ENCODE measurements around the gene SLC1A2. TPM values are rescaled to one million over a fixed set of nuclear protein-coding genes. Genes with fewer than 3 reads are reported as not detected.

Gene SLC1A2
- total RNA-seq, 1 donor from 2014 or later: 0.41 TPM

DNA sequence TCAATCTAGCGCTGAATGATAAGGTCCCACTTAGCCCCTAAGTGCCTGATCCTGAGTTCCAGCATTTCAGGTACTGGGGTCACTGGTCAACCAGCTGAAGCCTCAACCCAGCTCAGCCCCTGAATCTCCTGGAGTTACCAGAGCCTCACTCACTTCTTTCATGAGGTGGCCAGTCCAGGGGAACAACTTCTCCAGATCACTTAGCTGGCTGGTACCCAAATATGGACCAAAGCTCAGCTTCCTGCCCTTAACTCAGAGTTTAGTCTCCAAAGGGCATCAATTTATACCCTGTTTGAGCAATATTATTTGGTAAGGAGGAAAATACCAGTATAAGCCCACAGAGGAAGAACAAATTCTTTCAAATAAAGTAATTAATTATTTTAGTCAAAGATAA, 105.6 kb downstream of the SLC1A2 start:
- Mint-ChIP-seq H3K9me3 (ENCODE audit: unreplicated experiment) (no peaks in the 10 kb centered on the region), H3K27me3 (ENCODE audit: unreplicated experiment) (no peaks in the 10 kb centered on the region), H3K4me1 (ENCODE audit: unreplicated experiment) (peaks cover 1% of the 10 kb centered on the region), H3K36me3 (ENCODE audit: low read depth, unreplicated experiment) (no peaks in the 10 kb centered on the region), H3K4me3 (ENCODE audit: unreplicated experiment) (no peak overlapping the region), H3K27ac (ENCODE audit: unreplicated experiment) (no peak overlapping the region)
- DNase-seq (ENCODE audit: low spot score): no peak
- TF ChIP-seq, protein P1, sequence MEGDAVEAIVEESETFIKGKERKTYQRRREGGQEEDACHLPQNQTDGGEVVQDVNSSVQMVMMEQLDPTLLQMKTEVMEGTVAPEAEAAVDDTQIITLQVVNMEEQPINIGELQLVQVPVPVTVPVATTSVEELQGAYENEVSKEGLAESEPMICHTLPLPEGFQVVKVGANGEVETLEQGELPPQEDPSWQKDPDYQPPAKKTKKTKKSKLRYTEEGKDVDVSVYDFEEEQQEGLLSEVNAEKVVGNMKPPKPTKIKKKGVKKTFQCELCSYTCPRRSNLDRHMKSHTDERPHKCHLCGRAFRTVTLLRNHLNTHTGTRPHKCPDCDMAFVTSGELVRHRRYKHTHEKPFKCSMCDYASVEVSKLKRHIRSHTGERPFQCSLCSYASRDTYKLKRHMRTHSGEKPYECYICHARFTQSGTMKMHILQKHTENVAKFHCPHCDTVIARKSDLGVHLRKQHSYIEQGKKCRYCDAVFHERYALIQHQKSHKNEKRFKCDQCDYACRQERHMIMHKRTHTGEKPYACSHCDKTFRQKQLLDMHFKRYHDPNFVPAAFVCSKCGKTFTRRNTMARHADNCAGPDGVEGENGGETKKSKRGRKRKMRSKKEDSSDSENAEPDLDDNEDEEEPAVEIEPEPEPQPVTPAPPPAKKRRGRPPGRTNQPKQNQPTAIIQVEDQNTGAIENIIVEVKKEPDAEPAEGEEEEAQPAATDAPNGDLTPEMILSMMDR (IDR thresholded peaks at IDR 0.05; ENCODE audit: unreplicated experiment): no peak

DNA sequence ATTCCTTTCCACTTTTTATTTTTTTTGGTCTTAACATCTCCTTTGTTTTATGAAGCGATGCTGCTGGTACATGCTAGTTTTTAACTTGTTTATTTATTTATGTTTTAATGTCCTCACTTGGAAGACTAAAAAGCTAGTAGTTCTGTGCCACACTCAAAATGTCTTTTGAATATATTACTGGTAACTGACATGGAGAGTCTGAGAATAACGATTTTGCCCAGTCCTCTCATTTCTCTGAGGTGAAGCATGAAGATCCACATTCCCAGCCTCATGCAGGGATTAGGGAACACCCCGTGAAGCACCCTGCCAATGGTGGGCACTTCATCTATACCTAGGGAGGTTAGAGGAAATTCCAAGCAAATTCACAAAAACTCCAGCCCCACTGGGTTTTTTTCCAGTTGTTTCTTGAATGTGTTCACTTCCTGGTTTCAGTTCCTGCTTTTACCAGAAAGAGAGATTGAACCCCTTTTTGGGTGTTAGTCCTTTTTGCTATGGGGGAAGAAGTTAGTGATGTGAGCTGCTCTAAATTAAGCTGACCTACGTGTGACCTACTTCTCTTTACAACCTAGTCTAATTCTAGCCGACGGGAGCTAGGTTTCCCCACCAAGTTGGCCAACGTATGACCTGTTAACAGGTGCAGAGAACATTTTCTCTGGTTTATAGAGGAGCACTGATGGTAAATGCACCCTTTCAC, 106.1 kb downstream of the SLC1A2 start:
- H3K9me3 Mint-ChIP-seq (ENCODE audit: unreplicated experiment): no peaks in the 10 kb centered on the region
- DNase-seq (ENCODE audit: low spot score): no peak
- no peaks in the 10 kb centered on the region for H3K27me3 Mint-ChIP-seq (ENCODE audit: unreplicated experiment)
- H3K4me1 Mint-ChIP-seq (ENCODE audit: unreplicated experiment): no peaks in the 10 kb centered on the region
- H3K4me3 Mint-ChIP-seq (ENCODE audit: unreplicated experiment): no peak overlapping the region
- H3K36me3 Mint-ChIP-seq (ENCODE audit: low read depth, unreplicated experiment): no peaks in the 10 kb centered on the region
- TF ChIP-seq, protein P1 (IDR thresholded peaks at IDR 0.05; ENCODE audit: unreplicated experiment): no peak
- no peak overlapping the region for H3K27ac Mint-ChIP-seq (ENCODE audit: unreplicated experiment)

DNA sequence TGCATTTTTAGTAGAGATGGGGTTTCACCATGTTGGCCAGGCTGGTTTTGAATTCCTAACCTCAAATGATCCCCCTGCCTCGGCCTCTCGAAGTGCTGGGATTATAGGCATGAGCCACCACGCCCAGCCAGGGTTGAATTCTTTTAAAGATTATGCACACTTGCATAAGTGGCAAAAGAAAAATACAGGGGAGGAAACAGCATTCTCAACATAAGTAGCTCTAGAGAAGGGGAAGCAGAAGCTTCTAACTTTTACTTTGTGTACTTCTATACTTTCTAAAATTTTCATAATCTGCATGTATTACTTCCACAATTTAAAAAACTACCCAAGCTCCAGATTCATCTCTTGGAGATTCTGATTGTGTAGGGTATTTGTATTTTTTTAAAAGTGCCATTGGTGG, 108.0 kb downstream of the SLC1A2 start:
- no peaks in the 10 kb centered on the region for H3K9me3 Mint-ChIP-seq (ENCODE audit: unreplicated experiment)
- no peak for DNase-seq (ENCODE audit: low spot score)
- H3K27me3 Mint-ChIP-seq (ENCODE audit: unreplicated experiment): no peaks in the 10 kb centered on the region
- no peak overlapping the region for H3K27ac Mint-ChIP-seq (ENCODE audit: unreplicated experiment)
- no peak overlapping the region for H3K4me3 Mint-ChIP-seq (ENCODE audit: unreplicated experiment)
- no peaks in the 10 kb centered on the region for H3K36me3 Mint-ChIP-seq (ENCODE audit: low read depth, unreplicated experiment)
- H3K4me1 Mint-ChIP-seq (ENCODE audit: unreplicated experiment): no peaks in the 10 kb centered on the region
- TF ChIP-seq, protein P1 (IDR thresholded peaks at IDR 0.05; ENCODE audit: unreplicated experiment): no peak

DNA sequence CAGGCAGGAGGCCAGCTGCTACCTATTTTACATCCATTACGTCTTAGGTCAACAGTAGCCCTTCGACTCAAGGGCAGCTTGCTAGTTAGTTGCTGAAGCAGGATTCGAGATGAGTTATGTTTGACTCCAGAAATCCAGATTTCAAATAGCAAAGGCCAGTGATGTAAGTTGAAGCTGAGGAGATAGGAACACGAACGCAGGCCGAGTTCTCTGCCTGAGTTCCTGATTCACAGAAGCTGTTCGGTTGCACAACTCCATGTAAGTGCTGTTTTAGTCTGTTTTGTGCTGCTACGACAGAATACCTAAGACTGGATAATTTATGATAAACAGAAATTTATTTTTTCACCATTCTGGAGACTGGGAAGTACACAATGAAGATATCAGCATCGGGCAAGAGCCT, 111.2 kb downstream of the SLC1A2 start:
- Mint-ChIP-seq H3K4me3 (ENCODE audit: unreplicated experiment) (no peak overlapping the region), H3K36me3 (ENCODE audit: low read depth, unreplicated experiment) (no peaks in the 10 kb centered on the region), H3K27ac (ENCODE audit: unreplicated experiment) (no peak overlapping the region), H3K27me3 (ENCODE audit: unreplicated experiment) (no peaks in the 10 kb centered on the region), H3K4me1 (ENCODE audit: unreplicated experiment) (peaks cover 7% of the 10 kb centered on the region), H3K9me3 (ENCODE audit: unreplicated experiment) (no peaks in the 10 kb centered on the region)
- no peak for DNase-seq (ENCODE audit: low spot score)
- TF ChIP-seq, protein P1 (IDR thresholded peaks at IDR 0.05; ENCODE audit: unreplicated experiment): no peak

- H3K27me3 Mint-ChIP-seq (ENCODE audit: unreplicated experiment): no peaks in the 10 kb centered on the region
Measured at GRCh38 chr11:35307221-35307621, 112.1 kb downstream of the SLC1A2 start.

More at GRCh38 chr11:35307221-35307621, 112.1 kb downstream of the SLC1A2 start:
- Mint-ChIP-seq H3K4me3 (ENCODE audit: unreplicated experiment) (no peak overlapping the region), H3K4me1 (ENCODE audit: unreplicated experiment) (peaks cover 7% of the 10 kb centered on the region), H3K9me3 (ENCODE audit: unreplicated experiment) (no peaks in the 10 kb centered on the region), H3K36me3 (ENCODE audit: low read depth, unreplicated experiment) (no peaks in the 10 kb centered on the region), H3K27ac (ENCODE audit: unreplicated experiment) (no peak overlapping the region)
- no peak for DNase-seq (ENCODE audit: low spot score)
- TF ChIP-seq, protein P1 (IDR thresholded peaks at IDR 0.05; ENCODE audit: unreplicated experiment): no peak
